Forelimb muscle (tissue), 1 donor: ENCODE data around the gene B3GAT2. TPM values are rescaled to one million over a fixed set of nuclear protein-coding genes. Genes with fewer than 3 reads are reported as not detected.
"Not testable (repeated sequence)": the region's sequence is repeated elsewhere in the genome, so short reads cannot be mapped to it uniquely, and the experiment has no call there.

Experiments
- DNase-seq: peaks from one replicate; pipeline ENCODE4 v3.0.0-alpha.2; 2013; ENCODE audit warnings: low read depth
- polyA plus RNA-seq: library from polyadenylated mRNA; unstranded; fragments of 120-200 nt; gene quantifications from one replicate; pipeline ENCODE4 v1.2.1, GENCODE V29; 2013; ENCODE audit not compliant: insufficient read length

The B3GAT2 gene
- polyA plus RNA-seq: 1.3 TPM

- DNase-seq: no peak
Observed at GRCh38 chr6:70956451-70957283, at the start of gene B3GAT2. TSS of gene B3GAT2 (minus strand) at chr6:70957060. CDS start at chr6:70956429, 631 bp downstream.

- no peak for DNase-seq
Observed at GRCh38 chr6:70998148-70998547, 41.3 kb upstream of the B3GAT2 start.

GRCh38 chr6:70997379-70997778 lies 40.5 kb upstream of the B3GAT2 start:
- no peak for DNase-seq

GRCh38 chr6:70996106-70996505 lies 39.2 kb upstream of the B3GAT2 start:
- no peak for DNase-seq

- no peak for DNase-seq
Observed at GRCh38 chr6:70995411-70995810, 38.6 kb upstream of the B3GAT2 start.

- DNase-seq: no peak
Observed at GRCh38 chr6:70991253-70991652, 34.4 kb upstream of the B3GAT2 start.

GRCh38 chr6:70985156-70985555 lies 28.3 kb upstream of the B3GAT2 start:
- no peak for DNase-seq

- no peak for DNase-seq
Observed at GRCh38 chr6:70982747-70983146, 25.9 kb upstream of the B3GAT2 start.

- no peak for DNase-seq
Observed at GRCh38 chr6:70980727-70981126, 23.9 kb upstream of the B3GAT2 start.

- no peak for DNase-seq
Observed at GRCh38 chr6:70973604-70974003, 16.7 kb upstream of the B3GAT2 start.

GRCh38 chr6:70967049-70967448 lies 10.2 kb upstream of the B3GAT2 start:
- DNase-seq: no peak

GRCh38 chr6:70957284-70957617 lies 391 bp upstream of the B3GAT2 start:
- DNase-seq: no peak

- DNase-seq: no peak
Observed at GRCh38 chr6:70956191-70956450, 739 bp downstream of the B3GAT2 start.

- no peak for DNase-seq
Observed at GRCh38 chr6:70955441-70956190, 1.2 kb downstream of the B3GAT2 start.

GRCh38 chr6:70954750-70955149 lies 2.1 kb downstream of the B3GAT2 start:
- no peak for DNase-seq

GRCh38 chr6:70954176-70954575 lies 2.7 kb downstream of the B3GAT2 start:
- DNase-seq: no peak

- DNase-seq: no peak
Observed at GRCh38 chr6:70952608-70953165, 4.2 kb downstream of the B3GAT2 start.

GRCh38 chr6:70944321-70944720 lies 12.5 kb downstream of the B3GAT2 start:
- DNase-seq: not testable (repeated sequence)

GRCh38 chr6:70933853-70934252 lies 23.0 kb downstream of the B3GAT2 start:
- DNase-seq: no peak

- no peak for DNase-seq
Observed at GRCh38 chr6:70905742-70906141, 51.1 kb downstream of the B3GAT2 start.

GRCh38 chr6:70903665-70904452 lies 53.0 kb downstream of the B3GAT2 start:
- DNase-seq: no peak

- no peak for DNase-seq
Observed at GRCh38 chr6:70901324-70901723, 55.5 kb downstream of the B3GAT2 start.
